MV-4-11 (cell line): Measurements from ENCODE around the gene STK39.
A peak's percentile ranks its signal among the peaks of the same experiment; 100 is the strongest.

Source experiments
- DNase-seq: peaks from one replicate; lab custom pipeline; 2025; lab: John Stamatoyannopoulos, UW

The STK39 gene

GRCh38 chr2:168183308-168183997, 63.9 kb downstream of the STK39 start:
- no peak for DNase-seq

GRCh38 chr2:168182550-168183249, 64.7 kb downstream of the STK39 start:
- DNase-seq: no peak

- DNase-seq: no peak
These were observed 65.6 kb downstream of the STK39 start for GRCh38 chr2:168181825-168182224.

- DNase-seq: no peak
These were observed 66.5 kb downstream of the STK39 start for GRCh38 chr2:168180914-168181313.

- no peak for DNase-seq
These were observed 66.9 kb downstream of the STK39 start for GRCh38 chr2:168180483-168180882.

- no peak for DNase-seq
These were observed 67.8 kb downstream of the STK39 start for GRCh38 chr2:168179592-168179991.

- no peak for DNase-seq
These were observed 68.7 kb downstream of the STK39 start for GRCh38 chr2:168178520-168179324.

- no peak for DNase-seq
These were observed 71.0 kb downstream of the STK39 start for GRCh38 chr2:168176402-168176801.

- no peak for DNase-seq
These were observed 71.9 kb downstream of the STK39 start for GRCh38 chr2:168175469-168175868.

GRCh38 chr2:168174756-168175155, 72.6 kb downstream of the STK39 start:
- peak; percentile 81 for DNase-seq

- DNase-seq: no peak
These were observed 75.3 kb downstream of the STK39 start for GRCh38 chr2:168172071-168172470.

GRCh38 chr2:168171059-168171762, 76.2 kb downstream of the STK39 start:
- peak; percentile 69 for DNase-seq

GRCh38 chr2:168169097-168169745, 78.2 kb downstream of the STK39 start:
- peak; percentile 39 for DNase-seq

- no peak for DNase-seq
These were observed 79.7 kb downstream of the STK39 start for GRCh38 chr2:168167511-168168263.

- DNase-seq: peak; percentile 2
These were observed 80.4 kb downstream of the STK39 start for GRCh38 chr2:168166902-168167510.

GRCh38 chr2:168165985-168166901, 81.2 kb downstream of the STK39 start:
- peak; percentile 81 for DNase-seq

GRCh38 chr2:168165397-168165796, 82.0 kb downstream of the STK39 start:
- DNase-seq: peak; percentile 63

GRCh38 chr2:168160897-168161296, 86.5 kb downstream of the STK39 start:
- peak; percentile 43 for DNase-seq
